ENCODE data around the gene SLC38A11. TPM values are rescaled to one million over a fixed set of nuclear protein-coding genes. Genes with fewer than 3 reads are reported as not detected.

The SLC38A11 gene
- total and polyA plus RNA-seq, 2 of the 13 experiments (the other 11 are each of a cell fraction or from before 2014, with no cell fraction given) = 14.0 to 14.3 TPM

- TF ChIP-seq FOXP1 (IDR thresholded peaks at IDR 0.05) (no peak), FOXP1 (CRISPR knock-in tag; IDR thresholded peaks at IDR 0.05) (no peak), MATR3 (CRISPR knock-in tag; IDR thresholded peaks at IDR 0.05) (no peak), BRCA1 (CRISPR knock-in tag; IDR thresholded peaks at IDR 0.05) (peak; percentile 28; the same call in 1 of the 2 replicates), EED (CRISPR knock-in tag; IDR thresholded peaks at IDR 0.05) (no peak), ZNF788 (CRISPR knock-in tag; IDR thresholded peaks at IDR 0.05; ENCODE audit: borderline replicate concordance) (no peak), MIER3 (CRISPR knock-in tag; IDR thresholded peaks at IDR 0.05; ENCODE audit: borderline replicate concordance) (peak; percentile 79; the same call in 1 of the 2 replicates), MAX (IDR thresholded peaks at IDR 0.05) (peak; percentile 32; the same call in 1 of the 2 replicates), NCOA2 (CRISPR knock-in tag; IDR thresholded peaks at IDR 0.05) (peak; percentile 96), NFKBIZ (CRISPR knock-in tag; IDR thresholded peaks at IDR 0.05) (no peak), BORCS8-MEF2B (CRISPR knock-in tag; IDR thresholded peaks at IDR 0.05) (peak; percentile 10; the same call in 1 of the 2 replicates), JARID2 (CRISPR knock-in tag; IDR thresholded peaks at IDR 0.05; ENCODE audit: insufficient replicate concordance) (no peak), ZBTB4 (CRISPR knock-in tag; IDR thresholded peaks at IDR 0.05; ENCODE audit: borderline replicate concordance) (peak; percentile 78; the same call in 1 of the 2 replicates), NKX3-1 (CRISPR knock-in tag; IDR thresholded peaks at IDR 0.05) (no peak), ATF1 (CRISPR knock-in tag; IDR thresholded peaks at IDR 0.05) (no peak), NFRKB (IDR thresholded peaks at IDR 0.05) (no peak), ATF4 (CRISPR knock-in tag; IDR thresholded peaks at IDR 0.05) (no peak), GATAD2A (CRISPR knock-in tag; IDR thresholded peaks at IDR 0.05) (peak; percentile 96), ETV6 (CRISPR knock-in tag; conservative IDR thresholded peaks at IDR 0.05) (no peak), SNAPC2 (CRISPR knock-in tag; IDR thresholded peaks at IDR 0.05) (no peak), CBX1 (IDR thresholded peaks at IDR 0.05; ENCODE audit: low read depth) (no peak), ZNF562 (CRISPR knock-in tag; IDR thresholded peaks at IDR 0.05; ENCODE audit: borderline replicate concordance) (no peak), NR2F1 (CRISPR knock-in tag; IDR thresholded peaks at IDR 0.05) (peak in 1 of 2 experiments; percentile 65; a peak in 2 of 4 replicates), PPARG (CRISPR knock-in tag; conservative IDR thresholded peaks at IDR 0.05) (peak; percentile 88)
- TF ChIP-seq, protein P1, sequence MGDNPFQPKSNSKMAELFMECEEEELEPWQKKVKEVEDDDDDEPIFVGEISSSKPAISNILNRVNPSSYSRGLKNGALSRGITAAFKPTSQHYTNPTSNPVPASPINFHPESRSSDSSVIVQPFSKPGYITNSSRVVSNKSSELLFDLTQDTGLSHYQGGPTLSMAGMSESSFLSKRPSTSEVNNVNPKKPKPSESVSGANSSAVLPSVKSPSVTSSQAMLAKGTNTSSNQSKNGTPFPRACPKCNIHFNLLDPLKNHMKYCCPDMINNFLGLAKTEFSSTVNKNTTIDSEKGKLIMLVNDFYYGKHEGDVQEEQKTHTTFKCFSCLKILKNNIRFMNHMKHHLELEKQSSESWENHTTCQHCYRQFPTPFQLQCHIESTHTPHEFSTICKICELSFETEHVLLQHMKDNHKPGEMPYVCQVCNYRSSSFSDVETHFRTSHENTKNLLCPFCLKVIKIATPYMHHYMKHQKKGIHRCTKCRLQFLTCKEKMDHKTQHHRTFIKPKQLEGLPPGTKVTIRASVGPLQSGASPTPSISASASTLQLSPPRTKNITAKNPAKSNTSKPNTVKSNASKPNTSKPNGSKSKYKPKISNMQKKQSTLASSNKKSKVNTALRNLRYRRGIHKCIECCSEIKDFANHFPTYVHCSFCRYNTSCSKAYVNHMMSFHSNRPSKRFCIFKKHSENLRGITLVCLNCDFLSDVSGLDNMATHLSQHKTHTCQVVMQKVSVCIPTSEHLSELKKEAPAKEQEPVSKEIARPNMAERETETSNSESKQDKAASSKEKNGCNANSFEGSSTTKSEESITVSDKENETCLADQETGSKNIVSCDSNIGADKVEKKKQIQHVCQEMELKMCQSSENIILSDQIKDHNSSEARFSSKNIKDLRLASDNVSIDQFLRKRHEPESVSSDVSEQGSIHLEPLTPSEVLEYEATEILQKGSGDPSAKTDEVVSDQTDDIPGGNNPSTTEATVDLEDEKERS (CRISPR knock-in tag; IDR thresholded peaks at IDR 0.05) = no peak
Measured at GRCh38 chr2:164875334-164876205, 79.8 kb downstream of the SLC38A11 start (continued).

All from HepG2 (cell line).